WERI-Rb-1 (cell line): ENCODE data around the gene CHM.

Experiments
- DNase-seq: peaks from one replicate; pipeline ENCODE4 v3.0.0-alpha.2; 2020
- H3K27ac ChIP-seq: fragments of 250-450 bp; sonication (Bioruptor Pico); 2 replicates; pipeline ENCODE4 v1.5.1; 2020; ENCODE audit warnings: mild to moderate bottlenecking, moderate library complexity
- H3K27me3 ChIP-seq: fragments of 250-450 bp; sonication (Bioruptor Pico); 2 replicates; pipeline ENCODE4 v1.5.1; 2021; ENCODE audit warnings: mild to moderate bottlenecking, low read depth, moderate library complexity; ENCODE audit not compliant: insufficient read depth, severe bottlenecking
- H3K36me3 ChIP-seq: fragments of 250-450 bp; sonication (Bioruptor Pico); 2 replicates; pipeline ENCODE4 v1.5.1; 2020; ENCODE audit warnings: mild to moderate bottlenecking, moderate library complexity
- H3K4me3 ChIP-seq: 2 replicates; pipeline ENCODE4 v1.5.1; 2011; ENCODE audit warnings: low read depth, mild to moderate bottlenecking, control low read depth, low read length
- H3K9me3 ChIP-seq: fragments of 250-450 bp; sonication (Bioruptor Pico); 2 replicates; pipeline ENCODE4 v1.5.1; 2021; ENCODE audit warnings: mild to moderate bottlenecking, moderate library complexity; ENCODE audit not compliant: severe bottlenecking
- TF ChIP-seq, protein P1 (sequence below): IDR thresholded peaks from 2 replicates; pipeline ENCODE4 v1.5.1; 2011; ENCODE audit warnings: low read depth, mild to moderate bottlenecking, control low read depth, inconsistent platforms, low read length

The CHM gene

DNA sequence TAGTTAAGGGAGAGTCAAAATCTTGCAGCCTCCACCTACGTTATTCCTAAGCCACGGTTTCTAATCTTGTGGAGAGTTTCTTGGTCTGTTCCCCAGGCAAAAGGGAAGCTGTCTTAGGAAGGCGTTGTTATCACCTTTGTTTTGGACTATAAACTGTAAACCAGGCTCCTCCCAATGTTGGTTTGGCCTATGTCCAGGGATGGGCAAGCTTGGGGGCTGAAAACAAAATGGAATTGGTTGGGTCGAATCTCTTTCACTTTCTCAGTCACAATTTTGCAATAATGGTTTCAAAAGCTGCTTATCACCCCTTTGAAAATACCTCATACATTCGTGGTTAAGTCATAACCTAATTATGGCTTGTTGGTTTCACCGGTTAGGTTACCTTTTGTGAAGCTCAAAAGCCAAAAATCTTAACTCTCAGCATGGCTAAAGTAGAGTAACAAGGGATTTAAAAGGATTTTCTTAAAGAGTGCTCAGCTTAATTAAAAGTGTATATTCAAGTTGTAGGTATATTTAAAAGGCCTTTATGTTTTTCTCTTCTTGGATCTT, 232.1 kb downstream of the CHM start:
- no peak for DNase-seq
- Histone ChIP-seq H3K27ac (no peak overlapping the region), H3K27me3 (peaks cover 3% of the 10 kb centered on the region), H3K9me3 (peaks cover 8% of the 10 kb centered on the region), H3K36me3 (no peaks in the 10 kb centered on the region), H3K4me3 (no peak overlapping the region)
- TF ChIP-seq, protein P1, sequence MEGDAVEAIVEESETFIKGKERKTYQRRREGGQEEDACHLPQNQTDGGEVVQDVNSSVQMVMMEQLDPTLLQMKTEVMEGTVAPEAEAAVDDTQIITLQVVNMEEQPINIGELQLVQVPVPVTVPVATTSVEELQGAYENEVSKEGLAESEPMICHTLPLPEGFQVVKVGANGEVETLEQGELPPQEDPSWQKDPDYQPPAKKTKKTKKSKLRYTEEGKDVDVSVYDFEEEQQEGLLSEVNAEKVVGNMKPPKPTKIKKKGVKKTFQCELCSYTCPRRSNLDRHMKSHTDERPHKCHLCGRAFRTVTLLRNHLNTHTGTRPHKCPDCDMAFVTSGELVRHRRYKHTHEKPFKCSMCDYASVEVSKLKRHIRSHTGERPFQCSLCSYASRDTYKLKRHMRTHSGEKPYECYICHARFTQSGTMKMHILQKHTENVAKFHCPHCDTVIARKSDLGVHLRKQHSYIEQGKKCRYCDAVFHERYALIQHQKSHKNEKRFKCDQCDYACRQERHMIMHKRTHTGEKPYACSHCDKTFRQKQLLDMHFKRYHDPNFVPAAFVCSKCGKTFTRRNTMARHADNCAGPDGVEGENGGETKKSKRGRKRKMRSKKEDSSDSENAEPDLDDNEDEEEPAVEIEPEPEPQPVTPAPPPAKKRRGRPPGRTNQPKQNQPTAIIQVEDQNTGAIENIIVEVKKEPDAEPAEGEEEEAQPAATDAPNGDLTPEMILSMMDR = no peak
